GM19351 (cell line): ENCODE results near the gene NASP.

ENCODE experiments used
- ATAC-seq: cut with Tn5 transposase; IDR thresholded peaks from one replicate; pipeline ENCODE4 v1.9.1; 2021; ENCODE audit warnings: mild to moderate bottlenecking, moderate library complexity; ENCODE audit not compliant: unreplicated experiment

Gene NASP, protein sequence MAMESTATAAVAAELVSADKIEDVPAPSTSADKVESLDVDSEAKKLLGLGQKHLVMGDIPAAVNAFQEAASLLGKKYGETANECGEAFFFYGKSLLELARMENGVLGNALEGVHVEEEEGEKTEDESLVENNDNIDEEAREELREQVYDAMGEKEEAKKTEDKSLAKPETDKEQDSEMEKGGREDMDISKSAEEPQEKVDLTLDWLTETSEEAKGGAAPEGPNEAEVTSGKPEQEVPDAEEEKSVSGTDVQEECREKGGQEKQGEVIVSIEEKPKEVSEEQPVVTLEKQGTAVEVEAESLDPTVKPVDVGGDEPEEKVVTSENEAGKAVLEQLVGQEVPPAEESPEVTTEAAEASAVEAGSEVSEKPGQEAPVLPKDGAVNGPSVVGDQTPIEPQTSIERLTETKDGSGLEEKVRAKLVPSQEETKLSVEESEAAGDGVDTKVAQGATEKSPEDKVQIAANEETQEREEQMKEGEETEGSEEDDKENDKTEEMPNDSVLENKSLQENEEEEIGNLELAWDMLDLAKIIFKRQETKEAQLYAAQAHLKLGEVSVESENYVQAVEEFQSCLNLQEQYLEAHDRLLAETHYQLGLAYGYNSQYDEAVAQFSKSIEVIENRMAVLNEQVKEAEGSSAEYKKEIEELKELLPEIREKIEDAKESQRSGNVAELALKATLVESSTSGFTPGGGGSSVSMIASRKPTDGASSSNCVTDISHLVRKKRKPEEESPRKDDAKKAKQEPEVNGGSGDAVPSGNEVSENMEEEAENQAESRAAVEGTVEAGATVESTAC

DNA sequence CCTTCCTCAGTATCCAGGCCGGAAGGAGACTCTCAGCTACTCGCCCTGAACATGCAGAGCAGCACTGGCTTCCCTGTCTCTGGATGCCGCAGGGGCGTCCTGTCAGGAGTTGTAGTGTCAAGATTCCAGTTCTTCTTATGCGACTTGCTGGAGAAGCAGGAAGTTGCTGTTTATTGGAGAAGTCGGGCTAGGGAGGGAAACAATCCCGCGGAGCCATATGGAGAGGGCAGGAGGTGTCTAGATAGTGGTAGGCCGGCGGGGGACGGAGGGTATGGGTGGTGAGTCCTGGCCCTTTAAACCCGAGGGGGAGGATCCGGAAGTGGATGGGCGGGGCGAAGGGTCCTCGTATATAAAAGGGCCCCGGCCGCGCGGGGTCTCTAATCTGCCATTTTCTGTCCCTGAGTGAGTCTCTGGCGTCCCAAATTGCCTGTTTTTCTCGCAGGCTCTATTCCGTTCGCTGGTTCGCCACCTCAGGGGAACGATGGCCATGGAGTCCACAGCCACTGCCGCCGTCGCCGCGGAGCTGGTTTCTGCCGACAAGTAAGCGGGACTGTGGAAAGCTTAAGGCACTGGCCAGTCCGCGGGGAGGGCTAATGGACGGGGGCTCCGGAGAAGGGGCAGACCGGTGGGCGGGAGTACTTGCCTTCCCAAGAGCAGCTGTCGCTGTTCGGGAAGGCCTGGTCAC, at the start of gene NASP:
Gene NASP, plus strand, starts transcription at position 376 of the 685 bp plus-strand sequence. Its CDS starts 106 bp downstream, at position 482.
- peak; percentile 41 for ATAC-seq

DNA sequence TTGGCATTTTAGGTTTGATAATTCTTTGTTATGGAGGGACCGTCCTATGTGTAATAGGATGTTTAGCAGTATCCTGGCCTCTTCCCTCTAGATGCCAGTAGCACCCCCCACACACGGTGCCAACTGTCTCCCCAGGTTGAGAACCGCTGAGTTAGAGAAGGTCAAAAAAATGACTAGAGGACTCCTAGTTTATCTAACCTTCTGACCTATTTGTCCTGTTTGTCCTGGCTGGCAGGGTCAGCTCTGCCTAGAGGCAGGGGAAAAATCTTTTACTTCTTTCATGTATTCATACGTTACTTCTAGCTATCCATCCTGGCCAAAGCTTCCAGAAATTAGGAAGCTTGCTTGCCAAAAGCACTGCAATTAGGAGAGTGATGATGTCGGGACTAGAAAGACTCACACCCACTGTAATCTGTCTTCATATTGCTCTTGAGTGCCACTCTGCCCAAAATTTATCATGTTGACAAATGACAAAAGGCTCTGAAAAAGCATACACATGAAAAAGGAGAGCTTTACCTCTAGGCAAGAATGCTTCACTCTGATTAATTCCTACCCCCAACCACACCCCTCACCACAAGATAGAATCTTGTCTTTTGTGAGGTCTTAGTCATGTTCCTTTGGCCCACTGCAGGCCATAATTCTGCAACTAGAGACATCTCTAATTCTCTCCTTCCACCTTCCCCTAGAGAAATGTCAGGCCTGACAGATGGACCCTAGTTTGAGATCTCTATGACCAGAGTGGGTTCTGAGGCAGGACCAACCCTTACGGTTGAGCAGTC, 47.7 kb upstream of the NASP start:
- no peak for ATAC-seq

DNA sequence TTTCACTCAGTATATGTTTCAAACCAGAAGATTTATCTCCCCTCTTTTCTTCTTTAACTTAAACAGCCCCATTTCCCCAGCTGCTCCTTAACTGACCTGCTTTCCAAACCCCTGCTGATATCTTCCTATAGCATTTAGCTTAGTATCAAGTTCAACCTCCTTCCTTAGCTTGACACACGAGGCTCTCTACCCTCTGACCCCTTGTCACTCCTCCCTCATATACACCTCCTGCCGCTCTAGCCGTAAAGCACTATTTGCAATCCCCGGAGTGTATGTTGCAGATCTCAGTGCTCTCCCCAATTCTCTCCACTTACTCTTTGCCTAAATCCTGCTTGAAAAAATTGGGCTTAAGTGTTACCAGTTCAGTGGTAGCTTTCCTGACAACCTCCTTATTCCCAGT, 47.0 kb upstream of the NASP start:
- ATAC-seq, result no peak

DNA sequence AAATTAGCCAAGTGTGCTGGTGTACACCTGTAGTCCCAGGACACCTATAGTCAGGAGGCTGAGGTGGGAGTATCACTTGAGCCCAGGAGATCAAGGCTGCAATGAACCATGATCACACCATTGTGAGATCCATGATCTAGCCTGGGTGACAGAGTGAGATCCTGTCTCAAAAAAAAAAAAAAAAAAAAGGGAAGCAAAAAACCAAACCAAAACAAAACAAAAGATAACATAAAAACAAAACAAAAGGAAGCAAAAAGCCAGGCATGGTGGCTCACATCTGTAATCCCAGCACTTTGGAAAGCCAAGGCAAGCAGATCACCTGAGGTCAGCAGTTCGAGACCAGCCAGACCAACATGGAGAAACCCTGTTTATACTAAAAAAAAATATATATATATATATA, 42.6 kb upstream of the NASP start:
- ATAC-seq, result no peak

DNA sequence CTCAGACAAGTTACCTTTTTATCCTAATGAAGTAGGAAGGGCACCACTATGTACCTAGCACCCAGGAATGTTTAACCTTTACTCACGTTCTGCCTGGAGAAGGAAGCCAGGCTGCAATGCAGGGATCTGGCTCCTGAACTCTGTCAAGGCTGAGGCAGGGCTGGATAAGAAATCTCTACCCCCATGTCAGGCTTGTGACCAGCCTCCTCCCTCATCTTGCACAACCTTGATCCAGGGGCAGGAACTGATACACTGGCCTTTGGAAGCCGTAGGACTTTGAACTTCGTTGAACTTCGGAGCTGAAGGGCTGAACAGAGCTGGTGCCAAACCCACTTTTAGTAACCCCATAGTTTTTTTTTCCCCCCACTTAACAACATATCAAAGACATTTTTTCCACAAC, 41.2 kb upstream of the NASP start:
- no peak for ATAC-seq

DNA sequence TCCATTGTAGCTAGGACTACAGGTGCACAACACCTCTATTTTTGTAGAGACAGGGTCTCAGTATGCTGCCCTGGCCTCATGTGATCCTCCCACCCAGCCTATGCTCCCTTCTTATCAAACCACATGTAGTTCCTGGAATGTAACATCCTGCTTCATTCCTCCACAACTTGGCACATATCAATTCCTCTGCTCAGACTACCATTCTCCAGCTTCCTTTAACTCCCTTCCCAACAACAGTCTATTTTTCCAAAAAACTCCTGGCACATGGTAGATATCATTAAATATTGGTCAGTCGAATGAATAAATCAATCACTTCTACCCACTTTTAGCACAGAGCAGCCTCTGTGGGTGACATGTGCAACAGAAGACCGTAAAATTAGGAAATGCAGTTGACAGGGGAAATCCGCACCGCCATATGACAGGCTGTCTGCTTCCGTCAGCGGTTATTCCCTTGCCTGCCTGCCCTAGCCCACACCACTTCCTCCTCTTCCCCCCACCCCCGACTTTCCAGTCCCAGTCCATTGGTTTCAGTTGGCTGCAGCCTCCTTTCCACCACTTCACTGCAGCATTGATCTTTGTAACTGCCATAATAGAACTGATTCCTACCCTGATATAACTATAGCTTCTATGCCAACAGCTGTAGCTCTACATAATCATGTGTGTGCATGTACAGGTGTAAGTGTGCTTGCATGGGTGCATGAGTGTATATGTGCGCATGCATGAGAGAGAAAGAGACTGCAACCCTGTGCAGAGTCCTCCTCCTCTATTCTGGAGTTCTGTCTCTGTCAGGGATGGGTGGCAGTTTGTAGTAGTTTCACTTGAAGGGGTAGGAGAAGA, 40.0 kb upstream of the NASP start:
- peak; percentile 56 for ATAC-seq

DNA sequence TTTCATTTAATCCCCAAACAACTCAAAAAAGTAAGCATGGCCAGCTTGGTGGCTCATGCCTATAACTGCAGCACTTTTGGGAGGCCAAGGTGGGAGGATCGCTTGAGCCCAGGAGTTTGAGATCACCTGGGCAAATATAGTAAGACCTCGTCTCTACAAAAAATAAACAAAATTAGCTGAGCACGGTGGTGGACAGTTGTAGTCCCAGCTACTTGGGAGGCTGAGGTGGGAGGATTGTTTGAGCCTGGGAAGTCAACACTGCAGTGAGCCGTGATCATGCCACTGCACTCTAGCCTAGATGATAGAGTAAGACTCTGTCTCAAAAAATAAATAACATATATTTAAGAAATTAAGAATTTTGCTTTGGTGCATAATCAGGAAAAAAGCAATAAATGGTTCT, 39.3 kb upstream of the NASP start:
- ATAC-seq, result no peak

DNA sequence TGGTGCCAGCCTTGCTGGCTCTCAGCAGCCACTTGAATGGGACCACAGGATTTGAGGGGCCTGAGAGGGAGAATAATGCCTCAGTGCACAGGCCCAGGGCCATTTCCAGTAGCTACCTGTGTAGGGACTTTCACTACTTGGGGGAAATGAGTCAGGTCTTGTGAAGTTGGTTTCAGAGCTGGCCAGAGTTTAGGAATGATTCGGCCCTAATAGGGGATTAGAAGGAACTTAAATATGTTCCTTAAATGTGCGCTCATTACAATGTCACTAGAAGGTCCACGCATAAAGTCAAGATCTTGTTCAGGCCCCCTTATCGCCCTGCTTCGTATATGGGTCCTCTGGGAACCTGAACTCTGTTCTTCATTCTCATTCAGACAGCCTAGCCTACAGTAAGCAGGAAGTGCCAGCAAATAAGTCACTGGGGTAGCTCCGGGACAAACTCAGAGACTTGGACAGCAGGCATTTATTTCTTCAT, 38.8 kb upstream of the NASP start:
- peak; percentile 56 for ATAC-seq

DNA sequence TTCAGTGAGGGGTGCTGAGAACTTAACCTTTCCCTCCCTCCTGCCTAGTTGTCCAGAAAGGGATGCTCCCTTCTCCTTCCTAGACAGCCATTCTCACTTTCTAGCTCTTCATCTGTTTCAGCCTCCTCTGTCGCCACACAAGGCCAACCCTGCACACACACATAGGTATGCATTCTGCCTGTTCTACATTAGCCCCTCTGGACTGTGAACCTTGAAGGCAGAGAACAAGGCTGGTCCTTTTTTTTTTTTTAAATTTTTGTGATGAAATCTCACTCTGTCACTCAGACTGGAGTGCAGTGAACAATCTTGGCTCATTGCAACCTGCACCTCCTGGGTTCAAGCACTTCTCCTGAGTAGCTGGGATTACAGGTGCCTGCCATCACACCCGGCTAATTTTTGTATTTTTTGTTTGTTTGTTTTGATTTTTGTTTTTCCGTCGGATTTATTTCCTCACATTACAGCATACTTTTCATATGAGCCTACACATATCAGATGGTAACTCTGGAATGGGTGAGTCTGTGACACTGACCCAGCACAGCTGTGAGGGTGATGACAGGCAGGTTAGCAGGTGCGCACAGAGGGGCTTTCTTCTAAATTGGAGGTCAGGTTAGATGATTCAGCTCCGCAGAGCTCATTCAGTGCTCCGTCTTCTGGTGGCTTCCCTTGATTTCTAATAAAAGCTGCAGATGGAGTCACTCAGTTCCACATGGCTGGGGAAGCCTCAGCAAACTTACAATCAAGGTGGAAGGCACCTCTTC, 38.1 kb upstream of the NASP start:
- no peak for ATAC-seq

DNA sequence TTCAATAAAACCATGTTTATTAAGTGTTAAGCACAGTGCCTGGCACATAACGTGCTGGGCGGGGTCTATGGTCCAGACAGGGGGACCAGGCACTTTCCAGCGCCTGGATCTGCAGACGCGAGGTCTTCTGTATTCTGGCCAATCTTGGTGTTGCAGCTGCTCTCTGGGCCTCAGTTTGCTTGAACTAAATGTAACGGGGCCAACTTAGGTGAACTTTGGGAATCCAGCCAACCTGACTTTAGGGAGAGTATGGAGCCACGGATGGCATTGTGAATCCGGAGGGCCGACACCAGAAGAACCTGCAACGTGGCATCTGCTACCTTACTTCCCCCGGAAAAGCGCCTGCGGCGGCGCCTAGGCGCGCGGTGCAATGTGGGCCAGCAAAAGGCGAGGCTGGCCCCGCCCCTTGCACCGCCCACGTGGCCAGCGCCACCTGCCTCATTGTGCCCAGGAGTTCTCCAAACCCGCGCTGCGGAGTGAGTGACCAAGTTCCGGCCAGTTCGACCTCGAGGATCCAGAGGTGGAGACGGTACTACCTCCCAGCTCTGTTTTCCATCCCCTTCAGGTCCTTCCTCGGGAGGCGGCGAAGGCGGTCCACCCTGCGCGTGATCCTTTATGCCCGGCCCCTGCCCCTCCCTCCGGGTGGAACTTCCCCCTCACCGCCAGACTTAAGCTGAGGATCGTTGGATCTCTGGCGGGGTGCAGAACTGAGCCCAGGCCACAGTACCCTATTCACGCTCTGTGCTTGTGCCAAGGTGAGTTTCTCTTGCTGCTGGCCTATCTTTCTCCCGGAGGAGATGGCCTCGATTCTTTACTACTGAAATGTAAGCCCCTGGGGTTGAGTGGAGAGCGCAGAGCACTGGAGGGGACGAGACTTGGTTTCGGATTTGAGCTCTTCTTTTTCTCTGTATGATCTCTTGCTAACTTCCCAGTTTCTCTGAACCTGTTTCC, 33.2 kb upstream of the NASP start, which contains the start of gene AKR1A1:
Gene AKR1A1, plus strand, starts transcription at position 426 of the 951 bp plus-strand sequence. CDS start 10,969 bp downstream, outside the sequence.
- peak; percentile 88 for ATAC-seq

DNA sequence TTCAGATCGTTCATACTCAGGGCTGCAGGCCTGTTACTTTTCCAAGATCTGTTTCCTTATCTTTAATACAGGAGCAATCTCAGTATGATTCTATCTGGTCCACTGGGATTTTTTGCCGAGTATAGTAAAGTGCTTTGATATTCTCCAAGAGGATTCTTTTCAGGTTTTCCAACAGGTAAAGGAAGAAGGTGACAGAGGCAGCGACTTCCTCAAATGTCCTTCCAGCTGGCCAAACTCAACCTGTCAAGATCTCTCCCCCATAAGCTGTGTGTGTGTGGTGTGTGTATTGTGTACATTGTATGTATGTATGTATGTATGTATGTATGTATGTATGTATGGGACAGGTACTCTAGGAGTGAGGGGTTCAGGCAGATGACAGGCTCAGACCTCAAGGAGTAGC, 32.2 kb upstream of the NASP start:
- ATAC-seq, result no peak

DNA sequence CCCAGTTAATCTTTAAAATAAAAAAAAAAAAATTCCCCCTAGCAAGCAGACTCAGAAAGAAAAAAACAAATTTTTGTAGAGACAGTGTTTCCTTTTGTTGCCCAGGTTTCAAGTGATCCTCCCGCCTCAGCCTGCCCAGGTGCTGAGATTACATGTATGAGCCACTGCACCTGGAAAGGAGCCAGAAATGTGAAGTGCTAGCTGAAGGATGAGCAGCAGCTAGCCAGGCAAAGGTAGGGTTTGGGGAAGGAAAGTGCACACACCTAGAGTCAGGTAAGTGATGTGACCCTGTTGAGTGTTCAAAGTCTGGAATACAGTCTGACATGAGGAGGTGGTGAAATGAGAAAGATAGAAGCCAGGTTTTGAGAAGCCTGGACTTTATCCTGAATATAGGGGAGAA, 31.5 kb upstream of the NASP start:
- ATAC-seq, result no peak

DNA sequence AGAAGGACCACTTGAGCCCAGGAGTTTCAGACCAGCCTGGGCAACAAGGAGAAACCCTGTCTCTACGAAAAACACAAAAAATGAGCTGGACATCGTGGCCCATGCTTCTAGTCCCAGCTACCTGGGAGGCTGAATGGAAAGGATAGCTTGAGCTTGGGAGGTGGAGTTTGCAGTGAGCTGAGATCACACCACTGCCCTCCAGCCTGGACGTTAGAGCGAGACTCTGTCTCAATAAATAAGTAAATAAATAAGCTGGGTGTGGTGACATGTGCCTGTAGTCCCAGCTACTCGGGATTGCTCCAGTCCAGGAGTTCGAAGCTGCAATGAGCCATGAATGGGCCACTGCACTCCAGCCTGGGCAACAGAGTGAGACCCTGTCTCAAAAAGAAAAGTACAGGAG, 29.6 kb upstream of the NASP start:
- ATAC-seq, result no peak

DNA sequence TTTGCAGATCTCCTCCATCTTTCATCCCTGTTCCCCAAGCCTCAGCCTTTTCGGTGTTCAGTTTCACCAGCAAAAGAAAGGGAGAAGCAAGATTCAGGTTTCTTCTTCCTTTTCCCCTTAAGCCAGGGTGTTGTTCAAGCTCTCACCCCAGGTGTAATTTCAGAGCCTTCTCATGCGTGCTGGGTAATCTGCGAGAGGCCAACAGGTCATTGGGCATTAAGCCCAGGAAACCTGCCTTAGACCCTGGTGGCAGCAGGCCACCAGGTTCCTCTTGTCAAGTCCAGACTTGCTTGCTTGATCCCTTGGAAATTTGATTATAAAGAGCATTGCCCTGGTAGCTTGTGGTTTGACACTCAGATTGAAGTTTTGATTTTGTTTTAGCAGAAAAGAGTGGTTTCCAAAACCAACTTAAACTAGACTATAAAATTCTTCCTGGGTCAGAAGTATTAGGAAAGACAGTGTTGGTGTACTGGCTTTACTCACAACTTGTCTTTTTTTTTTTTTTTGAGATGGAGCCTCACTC, 26.4 kb upstream of the NASP start:
- ATAC-seq, result no peak

DNA sequence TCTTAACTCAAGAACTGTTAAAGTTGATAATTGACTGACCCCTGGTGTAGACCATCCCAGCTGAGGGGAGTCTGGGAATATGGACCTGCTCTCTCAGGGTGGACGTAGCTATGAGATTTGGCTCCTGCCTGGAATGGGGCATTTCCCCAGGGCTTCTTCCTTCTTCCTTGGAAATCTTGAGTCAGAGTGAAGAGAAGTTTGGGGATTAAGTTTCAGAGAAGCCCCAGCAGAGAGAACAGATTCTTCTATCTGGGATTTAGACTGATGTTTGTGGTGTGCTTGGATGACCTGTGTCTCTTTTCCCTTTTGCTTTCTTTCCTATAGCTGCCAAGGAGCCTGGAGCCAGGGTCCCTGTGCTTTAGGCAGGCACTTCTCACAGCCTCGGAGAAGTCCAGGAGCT, 20.0 kb upstream of the NASP start:
- ATAC-seq, result no peak

DNA sequence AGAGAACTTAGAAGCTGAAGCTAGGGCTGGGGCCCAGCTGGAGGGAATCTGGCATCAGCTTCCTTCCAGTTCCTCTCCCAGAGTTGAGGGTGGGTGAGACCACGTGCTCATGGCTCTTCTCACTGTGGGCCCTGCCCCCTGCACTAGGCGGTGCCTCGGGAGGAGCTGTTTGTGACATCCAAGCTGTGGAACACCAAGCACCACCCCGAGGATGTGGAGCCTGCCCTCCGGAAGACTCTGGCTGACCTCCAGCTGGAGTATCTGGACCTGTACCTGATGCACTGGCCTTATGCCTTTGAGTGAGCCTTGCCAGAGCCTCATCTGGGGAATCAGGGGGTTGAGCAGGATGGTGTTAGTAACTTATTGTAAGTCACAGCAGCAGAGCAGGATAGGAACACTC, 17.1 kb upstream of the NASP start:
- no peak for ATAC-seq

DNA sequence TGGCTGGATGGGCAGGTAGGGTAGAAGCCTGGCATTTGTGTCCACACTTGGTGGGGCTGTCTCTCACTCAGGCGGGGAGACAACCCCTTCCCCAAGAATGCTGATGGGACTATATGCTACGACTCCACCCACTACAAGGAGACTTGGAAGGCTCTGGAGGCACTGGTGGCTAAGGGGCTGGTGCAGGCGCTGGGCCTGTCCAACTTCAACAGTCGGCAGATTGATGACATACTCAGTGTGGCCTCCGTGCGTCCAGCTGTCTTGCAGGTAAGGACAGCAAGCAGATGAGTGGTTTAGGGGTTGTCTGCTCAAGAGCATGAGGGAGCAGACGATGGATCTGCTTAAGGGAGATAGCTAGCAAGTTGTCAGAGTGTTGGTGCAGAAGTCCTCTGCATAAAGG, 15.9 kb upstream of the NASP start:
- ATAC-seq, result no peak

DNA sequence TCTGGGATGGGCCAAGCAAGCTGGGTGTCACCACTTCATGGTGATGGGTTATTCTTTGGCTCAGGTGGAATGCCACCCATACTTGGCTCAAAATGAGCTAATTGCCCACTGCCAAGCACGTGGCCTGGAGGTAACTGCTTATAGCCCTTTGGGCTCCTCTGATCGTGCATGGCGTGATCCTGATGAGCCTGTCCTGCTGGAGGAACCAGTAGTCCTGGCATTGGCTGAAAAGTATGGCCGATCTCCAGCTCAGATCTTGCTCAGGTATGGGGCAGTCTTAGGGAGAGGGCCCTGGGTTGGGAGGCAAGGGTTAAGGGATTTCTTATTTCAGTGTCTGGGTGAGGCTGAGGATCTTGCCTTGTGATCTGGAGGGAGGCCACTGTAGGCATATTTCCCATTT, 15.4 kb upstream of the NASP start:
- ATAC-seq, result no peak
